ENCODE data around the gene PTCD1.
"Not testable (repeated sequence)": the region's sequence is repeated elsewhere in the genome, so short reads cannot be mapped to it uniquely, and the experiment has no call there.

PTCD1 gene

GRCh38 chr7:99393355-99394187 lies 45.0 kb downstream of the PTCD1 start:
- Histone ChIP-seq H3K27ac (peak overlapping the region in 18 of 21 experiments; percentile 3 to 68 (median 52)), H3K4me3 (peak overlapping the region; percentile 27 to 51 (median 39))

GRCh38 chr7:99392659-99393354 lies 45.8 kb downstream of the PTCD1 start:
- Histone ChIP-seq H3K27ac (peak overlapping the region in 19 of 21 experiments; percentile 3 to 68 (median 54)), H3K4me3 (peak overlapping the region; percentile 27 to 51 (median 39))

- peak overlapping the region in 5 of 7 experiments; percentile 27 to 51 (median 31) for H3K4me3 ChIP-seq
- peak overlapping the region in 11 of 21 experiments; percentile 23 to 68 (median 58) for H3K27ac ChIP-seq
Measured at GRCh38 chr7:99392046-99392445, 46.6 kb downstream of the PTCD1 start.

- Histone ChIP-seq H3K27ac (no peak overlapping the region), H3K4me3 (no peak overlapping the region)
Measured at GRCh38 chr7:99390941-99391602, 47.5 kb downstream of the PTCD1 start.

- H3K4me3 ChIP-seq, result no peak overlapping the region
Measured at GRCh38 chr7:99389772-99390171, 48.8 kb downstream of the PTCD1 start.

GRCh38 chr7:99387912-99388311 lies 50.7 kb downstream of the PTCD1 start:
- no peak overlapping the region for H3K4me3 ChIP-seq
- H3K27ac ChIP-seq, result no peak overlapping the region

More at GRCh38 chr7:99389772-99390171, 48.8 kb downstream of the PTCD1 start:
- no peak overlapping the region for H3K27ac ChIP-seq

GRCh38 chr7:99387239-99387635 lies 51.4 kb downstream of the PTCD1 start:
- peak overlapping the region in 1 of 21 experiments; percentile 6 for H3K27ac ChIP-seq
- not testable (repeated sequence) for H3K4me3 ChIP-seq

- no peak overlapping the region for H3K4me3 ChIP-seq
- H3K27ac ChIP-seq, result peak overlapping the region in 3 of 21 experiments; percentile 5 to 47 (median 6)
Measured at GRCh38 chr7:99386584-99387238, 51.9 kb downstream of the PTCD1 start.

- H3K4me3 ChIP-seq, result no peak overlapping the region
- peak overlapping the region in 8 of 21 experiments; percentile 4 to 70 (median 23) for H3K27ac ChIP-seq
Measured at GRCh38 chr7:99385564-99385963, 53.0 kb downstream of the PTCD1 start.

GRCh38 chr7:99384523-99384922 lies 54.1 kb downstream of the PTCD1 start:
- H3K27ac ChIP-seq, result peak overlapping the region in 2 of 21 experiments; percentile 2 to 4
- no peak overlapping the region for H3K4me3 ChIP-seq

- Histone ChIP-seq H3K27ac (peak overlapping the region in 3 of 21 experiments; percentile 2 to 7 (median 4)), H3K4me3 (no peak overlapping the region)
Measured at GRCh38 chr7:99383791-99384370, 54.7 kb downstream of the PTCD1 start.

- H3K4me3 ChIP-seq, result no peak overlapping the region
- H3K27ac ChIP-seq, result no peak overlapping the region
Measured at GRCh38 chr7:99383203-99383602, 55.4 kb downstream of the PTCD1 start.

GRCh38 chr7:99381664-99382075 lies 56.9 kb downstream of the PTCD1 start:
- Histone ChIP-seq H3K4me3 (no peak overlapping the region), H3K27ac (peak overlapping the region in 16 of 21 experiments; percentile 18 to 97 (median 88))

- H3K4me3 ChIP-seq, result peak overlapping the region in 4 of 7 experiments; percentile 10 to 27 (median 14)
- H3K27ac ChIP-seq, result peak overlapping the region; percentile 37 to 97 (median 89)
Measured at GRCh38 chr7:99380823-99381663, 57.6 kb downstream of the PTCD1 start.

- Histone ChIP-seq H3K4me3 (peak overlapping the region in 6 of 7 experiments; percentile 1 to 27 (median 15)), H3K27ac (peak overlapping the region; percentile 39 to 97 (median 89))
Measured at GRCh38 chr7:99380032-99380822, 58.4 kb downstream of the PTCD1 start.

GRCh38 chr7:99379693-99380031 lies 58.9 kb downstream of the PTCD1 start:
- Histone ChIP-seq H3K27ac (peak overlapping the region; percentile 39 to 97 (median 89)), H3K4me3 (peak overlapping the region in 6 of 7 experiments; percentile 1 to 27 (median 12))

- Histone ChIP-seq H3K27ac (peak overlapping the region; percentile 39 to 97 (median 89)), H3K4me3 (peak overlapping the region in 4 of 7 experiments; percentile 10 to 27 (median 16))
Measured at GRCh38 chr7:99379043-99379577, 59.5 kb downstream of the PTCD1 start.
